MM.1S (cell line): ENCODE data around the gene PATL1.

ENCODE experiments used
- CTCF ChIP-seq: fragments of 300-600 bp; sonication (generic); IDR thresholded peaks from 2 replicates; pipeline ENCODE4 v1.5.1; 2016; ENCODE audit warnings: antibody characterized with exemption, low read length, mixed read lengths
- EZH2 ChIP-seq: fragments of 300-600 bp; sonication (generic); optimal IDR thresholded peaks from 2 replicates; pipeline ENCODE3; 2017; ENCODE audit warnings: low read depth, mild to moderate bottlenecking, antibody characterized with exemption, low read length, mixed read lengths
- EZH2phosphoT487 ChIP-seq: fragments of 300-600 bp; sonication (generic); IDR thresholded peaks from 2 replicates; pipeline ENCODE4 v1.6.1; 2018; ENCODE audit warnings: antibody characterized with exemption, low read length

GRCh38 chr11:59611570-59612565 lies 57.0 kb downstream of the PATL1 start:
- no peak for TF ChIP-seq CTCF
- TF ChIP-seq EZH2, result no peak
- TF ChIP-seq EZH2phosphoT487, result no peak
